Measurements from ENCODE around the gene TPPP.

DNA sequence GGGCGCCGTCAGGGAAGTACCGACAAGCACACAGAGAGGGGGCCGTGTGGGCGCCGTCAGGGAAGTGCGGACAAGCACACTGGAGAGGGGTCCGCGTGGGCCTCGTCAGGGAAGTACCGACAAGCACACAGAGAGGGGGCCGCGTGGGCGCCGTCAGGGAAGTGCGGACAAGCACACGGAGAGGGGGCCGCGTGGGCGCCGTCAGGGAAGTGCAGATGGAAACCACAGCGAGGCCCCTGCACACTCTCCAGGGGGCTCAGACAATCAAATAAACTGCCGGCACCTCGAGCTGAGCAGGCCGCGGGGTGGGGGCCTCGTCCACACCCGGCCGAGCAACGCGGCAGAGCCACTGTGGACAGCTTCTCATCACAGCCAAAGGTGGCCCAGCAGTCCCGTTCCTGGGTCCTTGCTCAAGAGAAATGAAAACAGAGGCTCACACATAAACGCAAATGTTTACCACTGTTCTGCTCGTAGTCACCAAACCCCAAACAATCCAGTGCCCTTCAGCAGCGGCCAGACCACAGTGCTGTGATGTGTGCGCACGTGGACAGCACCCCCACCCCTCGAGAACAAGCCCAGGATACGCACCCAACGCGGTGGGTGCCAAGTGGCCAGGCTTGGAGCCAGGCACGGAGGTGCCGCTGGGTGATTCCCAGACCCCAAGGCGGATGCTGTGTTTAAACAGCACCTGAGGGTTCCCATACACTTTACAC is 24.7 kb downstream of the TPPP start:
- TF ChIP-seq POLR2A (IDR thresholded peaks at IDR 0.05; ENCODE audit: low read depth, low read length): no peak
- TF ChIP-seq EZH2 (IDR thresholded peaks at IDR 0.05; ENCODE audit: borderline replicate concordance, low read depth, low read length, severe bottlenecking): no peak
- no peak for TF ChIP-seq CTCF (IDR thresholded peaks at IDR 0.05; ENCODE audit: extremely low read depth in 1 of 2, insufficient read depth in 1 of 2, low read depth in 1 of 2, low read length in 2 of 2)
- TF ChIP-seq JUN (IDR thresholded peaks at IDR 0.05; ENCODE audit: borderline replicate concordance, insufficient read depth, insufficient read length, low read depth): no peak
- TF ChIP-seq POLR2AphosphoS5 (IDR thresholded peaks at IDR 0.05; ENCODE audit: insufficient read depth, low read depth, low read length): no peak
- TF ChIP-seq GATA2 (IDR thresholded peaks at IDR 0.05; ENCODE audit: insufficient read depth, insufficient read length, low read depth, low read length): no peak
- TF ChIP-seq, protein P1, sequence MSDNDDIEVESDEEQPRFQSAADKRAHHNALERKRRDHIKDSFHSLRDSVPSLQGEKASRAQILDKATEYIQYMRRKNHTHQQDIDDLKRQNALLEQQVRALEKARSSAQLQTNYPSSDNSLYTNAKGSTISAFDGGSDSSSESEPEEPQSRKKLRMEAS (IDR thresholded peaks at IDR 0.05; ENCODE audit: insufficient read depth, insufficient read length): no peak
- no peak for TF ChIP-seq FOS (IDR thresholded peaks at IDR 0.05; ENCODE audit: borderline replicate concordance, insufficient read depth, low read length)
- no peak for TF ChIP-seq MYC (IDR thresholded peaks at IDR 0.05; ENCODE audit: low read depth, low read length)
